Activated naive CD4-positive, alpha-beta T cell treated with anti-CD3 and anti-CD28 coated beads, Interleukin-2, amount 50 U/mL, for 24 hours (primary cell): ENCODE measurements around the gene PARP15.

Source experiments
- H3K27ac Mint-ChIP-seq: one replicate; pipeline ENCODE4 v1.8.0; 2021; ENCODE audit warnings: mild to moderate bottlenecking, mixed read lengths
- H3K27me3 Mint-ChIP-seq: one replicate; pipeline ENCODE4 v1.8.0; 2021; ENCODE audit warnings: mixed read lengths
- H3K36me3 Mint-ChIP-seq: one replicate; pipeline ENCODE4 v1.8.0; 2021; ENCODE audit warnings: mixed read lengths
- H3K4me1 Mint-ChIP-seq: one replicate; pipeline ENCODE4 v1.8.0; 2021; ENCODE audit warnings: mixed read lengths
- H3K4me3 Mint-ChIP-seq: one replicate; pipeline ENCODE4 v1.8.0; 2021; ENCODE audit warnings: mild to moderate bottlenecking, mixed read lengths
- H3K9me3 Mint-ChIP-seq: one replicate; pipeline ENCODE4 v1.8.0; 2021; ENCODE audit warnings: mixed read lengths

The PARP15 gene

DNA sequence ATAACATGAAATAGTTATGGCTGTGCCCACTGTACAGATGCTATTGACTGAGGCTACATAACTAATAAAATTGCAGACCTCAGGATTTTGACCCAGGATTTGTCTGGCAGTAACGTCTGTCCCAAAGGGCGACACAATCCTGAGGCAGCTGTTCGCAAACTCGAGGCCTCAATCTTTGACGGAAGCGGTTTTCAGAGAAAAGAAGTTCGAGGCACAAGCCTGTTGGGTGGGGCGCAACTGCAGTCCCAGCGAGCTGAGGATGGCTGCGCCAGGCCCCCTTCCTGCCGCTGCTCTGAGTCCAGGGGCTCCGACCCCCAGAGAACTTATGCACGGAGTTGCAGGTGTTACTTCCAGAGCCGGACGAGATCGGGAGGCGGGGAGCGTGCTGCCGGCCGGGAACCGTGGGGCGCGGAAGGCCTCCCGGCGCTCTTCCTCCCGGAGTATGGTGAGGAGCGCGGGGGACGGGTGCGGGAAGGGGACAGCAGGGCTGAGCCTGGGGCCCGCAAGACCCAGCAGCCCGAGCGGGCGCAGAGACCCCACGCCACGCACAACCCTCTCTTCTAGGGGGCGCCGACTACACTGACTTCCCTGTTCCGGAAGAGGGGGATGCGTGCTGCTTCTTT is at the start of gene PARP15:
PARP15 (plus strand) TSS at position 242 of the 623 bp plus-strand sequence; CDS start at position 260, 18 bp downstream.
- peak within 1 kb of the TSS; percentile 93 for H3K4me3 Mint-ChIP-seq
- H3K36me3 Mint-ChIP-seq: peaks cover 18% of the 10 kb centered on the region
- H3K4me1 Mint-ChIP-seq: peaks cover 79% of the 10 kb centered on the region
- peaks cover 5% of the 10 kb centered on the region for H3K9me3 Mint-ChIP-seq
- H3K27ac Mint-ChIP-seq: peak within 1 kb of the TSS; percentile 100
- H3K27me3 Mint-ChIP-seq: no peaks in the 10 kb centered on the region

DNA sequence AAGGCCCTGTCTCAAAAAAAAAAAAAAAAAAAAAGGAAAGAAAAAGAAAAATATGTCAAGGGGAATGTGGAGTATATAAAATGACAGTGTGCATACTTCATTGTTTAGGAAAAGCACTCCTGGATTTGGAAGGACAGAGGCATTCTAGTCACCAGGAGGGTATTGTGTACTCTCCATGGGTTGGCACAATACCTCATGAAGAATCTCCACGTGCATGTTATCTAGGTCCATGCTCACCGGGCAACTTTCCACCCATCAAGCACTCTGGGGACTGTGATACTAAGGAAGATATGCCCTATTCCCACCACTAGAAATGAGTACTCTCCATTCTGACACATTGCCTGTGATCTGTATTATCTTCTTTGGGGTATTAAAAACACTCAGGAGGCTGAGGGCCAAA is 47.3 kb upstream of the PARP15 start:
- no peaks in the 10 kb centered on the region for H3K9me3 Mint-ChIP-seq
- H3K4me1 Mint-ChIP-seq: peaks cover 32% of the 10 kb centered on the region
- H3K27me3 Mint-ChIP-seq: no peaks in the 10 kb centered on the region
- H3K4me3 Mint-ChIP-seq: no peak overlapping the region
- peaks cover 23% of the 10 kb centered on the region for H3K36me3 Mint-ChIP-seq
- H3K27ac Mint-ChIP-seq: peak overlapping the region; percentile 69

DNA sequence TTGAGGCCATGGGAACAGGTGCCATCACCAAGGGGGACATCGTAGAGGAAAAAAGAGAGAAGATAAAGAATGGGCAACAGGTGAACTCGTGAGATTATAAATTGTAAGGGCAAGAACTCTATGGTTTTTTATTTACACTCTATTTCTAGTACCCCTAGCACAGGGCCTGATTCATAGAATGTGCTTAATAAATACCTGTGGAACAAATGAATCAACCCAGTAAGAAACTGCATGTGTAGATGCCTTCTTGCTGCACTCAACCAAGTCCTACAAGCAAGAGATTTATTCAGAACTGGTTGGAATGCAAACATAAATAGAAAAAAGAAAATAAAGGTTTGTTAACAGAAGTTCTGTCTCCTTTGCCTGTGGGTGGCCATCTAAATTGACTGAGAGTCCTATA is 44.0 kb upstream of the PARP15 start:
- peak overlapping the region; percentile 21 for H3K4me3 Mint-ChIP-seq
- H3K9me3 Mint-ChIP-seq: no peaks in the 10 kb centered on the region
- H3K36me3 Mint-ChIP-seq: peaks cover 31% of the 10 kb centered on the region
- peaks cover 40% of the 10 kb centered on the region for H3K4me1 Mint-ChIP-seq
- H3K27me3 Mint-ChIP-seq: no peaks in the 10 kb centered on the region
- peak overlapping the region; percentile 84 for H3K27ac Mint-ChIP-seq

DNA sequence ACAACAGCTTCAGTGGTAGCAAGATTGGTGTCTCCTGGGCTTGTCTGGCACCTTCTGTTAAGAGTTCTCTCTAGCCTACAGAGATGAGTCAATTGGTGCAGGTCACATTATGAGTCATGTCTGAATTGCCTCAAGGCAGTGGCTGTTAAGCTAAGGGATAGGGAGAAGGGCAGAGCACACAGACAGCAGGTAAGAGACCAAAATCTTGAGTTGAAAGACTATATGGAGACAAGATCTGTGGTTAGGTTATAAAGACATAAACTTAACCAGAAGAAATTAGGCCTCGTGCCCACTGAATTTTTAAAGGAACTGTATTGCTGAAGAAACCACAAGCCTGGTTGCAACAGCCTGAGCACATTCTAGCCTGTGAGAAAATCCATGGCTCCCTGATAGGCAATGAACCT is 43.5 kb upstream of the PARP15 start:
- no peak overlapping the region for H3K4me3 Mint-ChIP-seq
- H3K27me3 Mint-ChIP-seq: no peaks in the 10 kb centered on the region
- H3K9me3 Mint-ChIP-seq: no peaks in the 10 kb centered on the region
- H3K4me1 Mint-ChIP-seq: peaks cover 43% of the 10 kb centered on the region
- H3K27ac Mint-ChIP-seq: peak overlapping the region; percentile 59
- peaks cover 33% of the 10 kb centered on the region for H3K36me3 Mint-ChIP-seq

DNA sequence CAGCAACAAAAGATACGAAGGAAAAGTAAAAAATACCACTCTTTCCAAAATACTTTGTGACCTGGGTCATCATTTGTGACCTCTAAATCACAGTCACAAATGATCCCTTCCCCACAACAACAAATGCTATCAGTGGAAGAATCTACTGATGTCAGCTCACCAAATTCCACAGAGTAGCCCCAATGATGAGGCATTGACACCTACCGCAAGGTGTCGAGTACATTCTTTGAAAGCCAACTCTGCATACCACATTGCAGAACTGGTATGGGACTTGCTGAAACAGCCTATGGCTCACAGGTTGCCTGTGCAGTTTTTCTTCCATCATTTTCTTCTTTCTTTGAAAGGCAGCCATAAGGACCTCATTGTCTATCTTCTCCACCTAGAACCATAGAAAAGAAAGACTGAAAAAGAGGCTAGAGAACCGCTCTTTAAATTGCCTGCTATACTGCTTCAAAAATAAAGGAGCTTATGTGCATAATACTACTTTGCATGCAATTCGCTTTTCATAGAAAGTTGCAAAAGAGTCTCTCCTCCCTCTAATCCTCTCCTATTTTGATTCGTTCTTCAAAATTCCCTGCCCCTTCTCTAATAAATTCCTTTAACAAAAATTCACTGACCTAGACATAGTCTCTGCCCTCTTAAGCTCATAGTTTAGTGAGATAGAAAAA is 41.4 kb upstream of the PARP15 start:
- Mint-ChIP-seq H3K4me1 (peaks cover 52% of the 10 kb centered on the region), H3K27ac (peak overlapping the region; percentile 0), H3K9me3 (no peaks in the 10 kb centered on the region), H3K4me3 (no peak overlapping the region), H3K36me3 (peaks cover 36% of the 10 kb centered on the region), H3K27me3 (no peaks in the 10 kb centered on the region)

DNA sequence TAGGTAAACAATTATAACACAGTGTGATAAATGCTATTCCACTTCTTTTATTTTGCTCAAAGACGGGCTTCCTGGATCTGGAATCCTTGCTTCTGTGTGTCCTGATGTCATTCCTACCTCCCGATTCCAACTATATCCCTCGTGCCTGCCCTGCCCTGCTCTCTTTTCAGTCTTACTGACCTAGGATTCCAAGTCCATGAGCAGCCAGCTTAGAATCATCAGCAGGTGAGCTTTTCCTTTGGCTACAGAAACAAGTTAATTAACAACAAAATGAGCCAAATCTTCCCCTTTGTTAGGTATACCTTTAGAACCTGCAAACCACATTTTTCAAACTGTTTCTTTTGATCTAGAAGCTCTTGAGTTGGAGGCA is 40.8 kb upstream of the PARP15 start:
- H3K27me3 Mint-ChIP-seq: no peaks in the 10 kb centered on the region
- H3K4me1 Mint-ChIP-seq: peaks cover 52% of the 10 kb centered on the region
- H3K36me3 Mint-ChIP-seq: peaks cover 36% of the 10 kb centered on the region
- H3K27ac Mint-ChIP-seq: peak overlapping the region; percentile 80
- no peak overlapping the region for H3K4me3 Mint-ChIP-seq
- no peaks in the 10 kb centered on the region for H3K9me3 Mint-ChIP-seq

DNA sequence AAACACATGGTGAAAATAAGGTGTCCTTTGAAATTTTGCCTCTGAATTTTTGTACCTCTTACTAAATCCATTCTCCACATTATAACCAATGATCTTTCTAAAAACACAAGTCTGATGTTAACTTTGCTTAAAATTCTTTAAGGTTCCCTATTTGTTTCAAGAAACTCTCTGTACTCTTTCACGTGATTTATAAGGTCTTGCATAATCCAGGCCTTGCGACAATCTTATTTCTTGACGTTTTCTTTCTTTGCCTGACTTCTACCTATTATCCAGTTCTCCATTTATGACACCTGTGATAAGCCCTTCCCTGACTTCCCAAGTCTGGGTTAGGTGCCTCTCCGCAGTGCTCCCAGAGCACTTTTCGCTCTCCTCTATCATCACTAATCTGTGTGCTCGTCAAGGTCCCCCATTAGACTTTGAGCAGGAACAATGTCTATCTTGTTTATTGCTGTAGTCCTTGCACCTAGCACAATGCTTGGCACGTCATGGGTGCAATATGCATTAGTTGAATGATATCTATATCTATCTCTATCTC is 38.4 kb upstream of the PARP15 start:
- Mint-ChIP-seq H3K36me3 (peaks cover 28% of the 10 kb centered on the region), H3K9me3 (no peaks in the 10 kb centered on the region), H3K4me1 (peaks cover 30% of the 10 kb centered on the region), H3K27me3 (no peaks in the 10 kb centered on the region), H3K4me3 (no peak overlapping the region), H3K27ac (peak overlapping the region; percentile 89)

DNA sequence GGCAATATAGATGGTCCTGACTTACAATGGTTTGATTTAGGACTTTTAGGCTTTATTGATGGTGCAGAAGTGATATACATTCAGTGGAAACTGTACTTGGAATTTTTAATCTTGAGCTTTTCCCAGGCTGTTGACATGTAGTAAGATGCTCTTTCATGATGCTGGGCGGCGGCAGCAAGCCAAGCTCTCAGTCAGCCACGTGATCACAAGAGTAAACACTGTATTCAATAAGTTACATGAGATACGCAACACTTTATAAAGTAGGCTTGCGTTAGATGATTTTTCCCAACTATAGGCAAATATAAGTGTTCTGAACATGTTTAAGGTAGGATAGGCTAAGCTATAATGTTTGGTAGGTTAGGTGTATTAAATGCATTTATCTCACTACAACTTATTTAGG is 31.3 kb upstream of the PARP15 start:
- Mint-ChIP-seq H3K4me3 (no peak overlapping the region), H3K27me3 (no peaks in the 10 kb centered on the region), H3K27ac (no peak overlapping the region), H3K4me1 (peaks cover 3% of the 10 kb centered on the region), H3K9me3 (no peaks in the 10 kb centered on the region), H3K36me3 (peaks cover 22% of the 10 kb centered on the region)

DNA sequence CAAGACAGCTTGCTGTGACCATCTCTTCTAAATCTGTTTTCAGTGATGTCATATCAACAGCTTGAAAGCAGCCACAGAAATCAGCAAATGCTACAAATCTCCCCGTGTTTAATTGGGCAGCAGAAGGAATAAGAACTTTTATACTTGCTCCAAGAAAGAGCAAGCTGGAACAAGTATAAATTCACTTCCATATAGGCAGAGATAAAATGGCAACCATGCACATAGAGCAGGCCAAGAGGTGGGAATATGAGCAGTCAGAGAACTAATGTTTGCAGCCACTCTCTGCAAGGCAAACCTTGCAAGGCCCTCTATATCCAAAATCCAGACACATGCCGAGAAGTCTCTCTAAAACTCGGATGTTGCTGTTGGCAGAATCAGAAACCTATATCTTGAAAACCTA is 29.4 kb upstream of the PARP15 start:
- Mint-ChIP-seq H3K4me1 (peaks cover 6% of the 10 kb centered on the region), H3K36me3 (peaks cover 25% of the 10 kb centered on the region), H3K27ac (no peak overlapping the region), H3K27me3 (no peaks in the 10 kb centered on the region), H3K4me3 (no peak overlapping the region), H3K9me3 (no peaks in the 10 kb centered on the region)

DNA sequence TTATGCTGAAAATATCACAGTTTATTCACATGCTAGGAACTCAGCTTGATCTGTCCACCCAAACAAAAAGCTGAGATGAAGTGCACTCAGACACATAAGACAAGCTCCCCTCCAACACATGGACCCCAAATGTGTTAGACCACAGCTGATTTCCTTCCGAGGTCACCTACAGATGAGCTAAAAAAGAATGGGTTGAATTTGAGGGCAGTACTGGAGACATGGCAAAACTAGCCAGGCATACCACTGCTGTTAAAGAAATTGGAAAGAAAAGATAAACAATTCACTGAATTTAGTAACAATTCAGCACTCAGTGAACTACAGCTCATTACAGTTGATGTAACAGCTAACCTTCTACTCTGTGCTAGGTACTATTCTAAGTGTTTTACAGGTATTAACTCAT is 28.8 kb upstream of the PARP15 start:
- peaks cover 11% of the 10 kb centered on the region for H3K4me1 Mint-ChIP-seq
- H3K9me3 Mint-ChIP-seq: no peaks in the 10 kb centered on the region
- H3K27ac Mint-ChIP-seq: no peak overlapping the region
- no peak overlapping the region for H3K4me3 Mint-ChIP-seq
- no peaks in the 10 kb centered on the region for H3K27me3 Mint-ChIP-seq
- H3K36me3 Mint-ChIP-seq: peaks cover 27% of the 10 kb centered on the region

DNA sequence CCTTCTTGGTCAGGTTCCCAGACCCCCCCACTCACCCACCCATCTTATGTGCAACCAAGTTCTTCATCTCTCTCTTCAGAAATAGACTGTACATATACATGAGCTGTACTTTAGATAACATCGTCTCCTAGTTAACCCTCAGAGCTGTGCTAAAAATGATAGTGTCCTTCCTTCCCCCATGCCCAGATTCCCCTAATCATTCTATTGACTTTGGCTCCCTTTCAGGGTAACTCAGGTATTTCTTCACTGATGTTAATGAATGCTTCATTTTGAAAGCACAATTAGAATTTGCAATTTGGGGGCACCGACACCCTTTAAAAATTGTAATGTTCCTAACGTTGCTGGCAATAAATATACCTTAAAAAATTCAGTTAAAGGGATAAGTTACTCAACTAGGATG is 24.3 kb upstream of the PARP15 start:
- Mint-ChIP-seq H3K4me3 (no peak overlapping the region), H3K27me3 (no peaks in the 10 kb centered on the region), H3K27ac (no peak overlapping the region), H3K4me1 (peaks cover 24% of the 10 kb centered on the region), H3K36me3 (peaks cover 17% of the 10 kb centered on the region), H3K9me3 (no peaks in the 10 kb centered on the region)

DNA sequence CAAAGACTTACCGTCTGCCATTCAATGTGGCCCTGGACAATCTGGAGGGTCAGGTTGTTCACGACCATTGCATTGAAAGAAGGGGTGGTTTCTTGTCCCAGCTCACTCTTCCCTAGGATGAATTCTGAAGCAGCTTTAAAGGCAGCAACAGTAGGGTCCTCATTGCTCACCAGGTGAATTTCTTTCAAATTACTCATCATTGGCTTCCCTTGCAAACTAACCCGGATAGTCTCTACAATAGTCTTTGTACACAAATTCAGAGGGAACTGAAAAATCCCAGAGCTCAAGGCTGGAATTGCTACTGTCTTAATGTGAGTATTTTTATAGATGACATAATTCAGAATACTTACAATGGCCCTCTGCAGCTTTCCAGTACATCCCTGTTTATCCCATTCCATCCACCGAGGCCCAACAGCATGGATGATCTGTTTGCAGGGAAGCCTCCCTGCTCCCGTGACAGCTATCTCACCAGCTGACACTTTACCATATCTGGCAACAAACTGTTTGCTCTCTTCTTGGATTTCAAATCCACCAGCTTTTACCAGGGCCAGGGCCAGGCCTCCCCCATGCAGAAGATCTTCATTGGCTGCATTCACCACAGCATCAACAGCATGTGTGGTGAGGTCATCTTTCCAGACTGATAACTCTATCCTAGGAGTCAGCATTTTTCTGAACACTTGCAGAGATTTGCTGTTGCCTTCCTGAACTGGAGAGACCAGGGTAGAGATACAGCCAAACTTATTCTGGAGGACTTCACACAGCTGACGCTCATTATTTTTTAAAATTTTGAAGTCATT is 22.0 kb upstream of the PARP15 start:
- Mint-ChIP-seq H3K4me3 (no peak overlapping the region), H3K27ac (no peak overlapping the region), H3K9me3 (no peaks in the 10 kb centered on the region), H3K36me3 (peaks cover 16% of the 10 kb centered on the region), H3K4me1 (peaks cover 35% of the 10 kb centered on the region), H3K27me3 (no peaks in the 10 kb centered on the region)

DNA sequence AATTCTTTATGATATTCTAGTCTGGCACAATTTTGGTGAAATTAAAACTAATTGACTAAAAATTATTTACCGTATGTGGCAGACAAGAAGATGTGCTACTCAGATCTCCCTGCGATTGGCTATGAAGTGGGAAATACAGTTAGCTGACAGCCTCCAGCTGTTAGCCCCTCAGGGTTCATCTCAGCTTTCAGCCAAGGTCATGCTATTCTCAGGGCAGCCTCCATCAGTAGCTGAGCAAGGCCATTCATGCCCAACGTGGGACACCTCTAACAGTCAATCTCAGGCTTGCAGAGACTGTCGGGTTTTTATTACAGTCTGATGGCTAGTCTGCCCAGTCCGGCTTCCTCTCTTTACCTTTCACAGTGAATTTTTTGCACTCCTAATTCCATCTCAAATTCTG is 20.1 kb upstream of the PARP15 start:
- H3K36me3 Mint-ChIP-seq: peaks cover 13% of the 10 kb centered on the region

DNA sequence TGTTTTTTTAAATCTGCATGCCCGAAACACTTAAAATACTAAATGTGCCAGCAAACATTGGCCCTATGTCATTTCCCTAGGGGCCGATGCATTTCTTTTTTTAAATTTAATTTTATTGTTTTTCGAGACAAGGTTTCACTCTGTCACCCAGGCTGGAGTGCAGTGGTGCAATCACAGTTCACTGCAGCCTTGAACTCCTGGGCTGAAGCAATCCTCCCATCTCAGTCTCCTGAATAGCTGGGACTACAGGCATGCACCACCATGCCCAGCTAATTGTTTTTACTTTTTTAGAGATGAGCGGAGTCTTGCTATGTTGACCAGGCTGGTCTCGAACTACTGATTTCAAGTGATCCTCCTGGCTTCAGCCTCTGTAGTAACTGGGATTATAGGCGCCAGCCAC is 18.8 kb upstream of the PARP15 start:
- peaks cover 56% of the 10 kb centered on the region for H3K4me1 Mint-ChIP-seq
- H3K4me3 Mint-ChIP-seq: no peak overlapping the region
- peaks cover 11% of the 10 kb centered on the region for H3K36me3 Mint-ChIP-seq
- no peaks in the 10 kb centered on the region for H3K27me3 Mint-ChIP-seq
- H3K9me3 Mint-ChIP-seq: no peaks in the 10 kb centered on the region
- H3K27ac Mint-ChIP-seq: no peak overlapping the region

More for the DNA sequence above, 20.1 kb upstream of the PARP15 start:
- Mint-ChIP-seq H3K4me3 (no peak overlapping the region), H3K27ac (no peak overlapping the region), H3K9me3 (no peaks in the 10 kb centered on the region), H3K4me1 (peaks cover 52% of the 10 kb centered on the region), H3K27me3 (no peaks in the 10 kb centered on the region)

DNA sequence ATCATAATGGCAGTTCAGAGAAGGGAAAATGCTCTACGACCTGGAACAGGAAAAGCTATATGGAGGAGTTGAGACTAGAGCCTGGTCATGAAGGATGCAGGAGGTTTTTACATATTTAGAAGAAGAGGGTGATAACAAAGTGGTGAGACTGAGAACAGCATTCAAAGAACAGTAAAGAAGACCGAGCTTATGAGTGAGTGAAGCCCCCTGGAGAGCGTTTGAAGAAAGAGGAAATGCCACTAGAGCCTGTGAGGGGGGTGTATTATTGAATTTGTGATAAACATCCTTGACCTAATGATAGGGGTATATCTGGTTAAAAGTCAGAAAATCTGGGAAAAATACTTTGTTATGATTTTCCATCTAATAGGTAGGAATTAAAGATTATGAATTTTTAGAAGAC is 17.5 kb upstream of the PARP15 start:
- no peaks in the 10 kb centered on the region for H3K9me3 Mint-ChIP-seq
- no peak overlapping the region for H3K4me3 Mint-ChIP-seq
- H3K27ac Mint-ChIP-seq: no peak overlapping the region
- peaks cover 11% of the 10 kb centered on the region for H3K36me3 Mint-ChIP-seq
- H3K27me3 Mint-ChIP-seq: no peaks in the 10 kb centered on the region
- peaks cover 55% of the 10 kb centered on the region for H3K4me1 Mint-ChIP-seq

DNA sequence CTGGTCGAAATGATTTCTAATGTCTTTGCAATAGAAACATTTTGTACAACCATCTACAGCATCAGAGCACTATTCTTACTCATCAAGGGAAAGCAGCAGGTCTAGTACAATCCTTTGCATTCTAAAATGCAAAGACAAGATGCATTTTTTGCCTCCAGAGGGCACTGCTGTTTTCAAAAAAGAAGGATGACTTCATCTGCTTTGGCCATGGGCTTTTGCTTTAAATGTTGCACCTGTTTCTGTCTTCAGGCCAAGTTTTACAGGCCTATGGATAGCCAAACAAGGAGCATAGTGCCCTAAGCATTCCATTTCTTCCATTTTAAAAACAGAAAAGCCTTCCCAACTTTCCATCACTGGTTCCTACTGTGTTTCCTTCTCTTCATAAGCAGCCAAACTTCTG is 16.8 kb upstream of the PARP15 start:
- Mint-ChIP-seq H3K27me3 (no peaks in the 10 kb centered on the region), H3K36me3 (peaks cover 10% of the 10 kb centered on the region), H3K9me3 (no peaks in the 10 kb centered on the region), H3K4me1 (peaks cover 55% of the 10 kb centered on the region), H3K4me3 (peak overlapping the region; percentile 45), H3K27ac (peak overlapping the region; percentile 93)
